Ishikawa (cell line): Measurements from ENCODE around the gene FFAR3.
"Not testable (repeated sequence)": the region's sequence is repeated elsewhere in the genome, so short reads cannot be mapped to it uniquely, and the experiment has no call there.

Source experiments
- CREB1 ChIP-seq: IDR thresholded peaks from 2 replicates; pipeline ENCODE4 v1.6.1; 2012; ENCODE audit warnings: low read depth
- NFIC ChIP-seq: IDR thresholded peaks from 2 replicates; pipeline ENCODE4 v1.6.1; 2012
- USF1 ChIP-seq: IDR thresholded peaks from 2 replicates; pipeline ENCODE4 v1.6.1; 2012

- TF ChIP-seq USF1, NFIC, CREB1: not testable (repeated sequence)
Measured at GRCh38 chr19:35379545-35379944, 21.3 kb downstream of the FFAR3 start.
